GM23338 (cell line): ENCODE data around the gene RAB11B. TPM values are rescaled to one million over a fixed set of nuclear protein-coding genes. Genes with fewer than 3 reads are reported as not detected.

ENCODE experiments used
- ATAC-seq: fragments of 200-7000 bp; cut with Tn5 transposase; 3 replicates; pipeline ENCODE4 v1.9.1; 2020
- DNase-seq: peaks from one replicate; pipeline ENCODE4 v3.0.0-alpha.2; 2015; ENCODE audit warnings: low spot score
- H2AFZ ChIP-seq: fragments of 200-600 bp; sonication (generic); 2 replicates; pipeline ENCODE4 v1.8.0; 2016; ENCODE audit warnings: antibody characterized with exemption, mild to moderate bottlenecking, moderate library complexity
- H3F3A ChIP-seq: fragments of 200-600 bp; sonication (generic); replicated peaks from 2 replicates; pipeline ENCODE4 v1.8.0; 2017; ENCODE audit warnings: antibody characterized with exemption, mixed run types, low read depth
- H3K27ac ChIP-seq: fragments of 200-600 bp; sonication (generic); 2 replicates; pipeline ENCODE4 v1.6.1; 2016; ENCODE audit warnings: low read depth
- H3K27me3 ChIP-seq: fragments of 200-600 bp; sonication (generic); 2 replicates; pipeline ENCODE4 v1.8.0; 2016; ENCODE audit warnings: mild to moderate bottlenecking, mixed run types, moderate library complexity; ENCODE audit not compliant: insufficient read depth
- H3K36me3 ChIP-seq: fragments of 200-600 bp; sonication (generic); 2 replicates; pipeline ENCODE4 v1.8.0; 2016; ENCODE audit warnings: mild to moderate bottlenecking; ENCODE audit not compliant: insufficient read depth
- H3K4me1 ChIP-seq: fragments of 200-600 bp; sonication (generic); 2 replicates; pipeline ENCODE4 v1.8.0; 2016; ENCODE audit warnings: mild to moderate bottlenecking, moderate library complexity; ENCODE audit not compliant: insufficient read depth
- H3K4me2 ChIP-seq: fragments of 200-600 bp; sonication (generic); 2 replicates; pipeline ENCODE4 v1.7.1; 2017; ENCODE audit warnings: mixed run types
- H3K4me3 ChIP-seq: fragments of 200-600 bp; sonication (generic); 2 replicates; pipeline ENCODE4 v1.6.1; 2016; ENCODE audit warnings: mixed run types
- H3K79me2 ChIP-seq: fragments of 200-600 bp; sonication (generic); replicated peaks from 2 replicates; pipeline ENCODE4 v1.8.0; 2017; ENCODE audit warnings: mild to moderate bottlenecking; ENCODE audit not compliant: insufficient read depth
- H3K9me2 ChIP-seq: fragments of 200-600 bp; sonication (generic); 2 replicates; pipeline ENCODE4 v1.8.0; 2017; ENCODE audit not compliant: insufficient read depth
- H4K20me1 ChIP-seq: fragments of 200-600 bp; sonication (generic); replicated peaks from 2 replicates; pipeline ENCODE4 v1.8.0; 2017; ENCODE audit warnings: mild to moderate bottlenecking; ENCODE audit not compliant: insufficient read depth
- H3K27ac Mint-ChIP-seq: 2 replicates; pipeline ENCODE4 v1.8.0; 2020; ENCODE audit warnings: inconsistent platforms, mild to moderate bottlenecking, moderate library complexity, mixed read lengths
- H3K27me3 Mint-ChIP-seq: 3 replicates; pipeline ENCODE4 v1.8.0; 2022; ENCODE audit warnings: low read depth, mild to moderate bottlenecking, moderate library complexity, mixed read lengths, inconsistent platforms; ENCODE audit not compliant: insufficient read depth, poor library complexity
- H3K36me3 Mint-ChIP-seq: 3 replicates; pipeline ENCODE4 v1.8.0; 2021; ENCODE audit warnings: low read depth, mild to moderate bottlenecking, inconsistent platforms, moderate library complexity, mixed read lengths
- H3K4me1 Mint-ChIP-seq: 3 replicates; pipeline ENCODE4 v1.8.0; 2020; ENCODE audit warnings: mild to moderate bottlenecking, inconsistent platforms, mixed read lengths
- H3K4me3 Mint-ChIP-seq: 3 replicates; pipeline ENCODE4 v1.8.0; 2021; ENCODE audit warnings: moderate library complexity, mild to moderate bottlenecking, inconsistent platforms, mixed read lengths
- H3K9me3 Mint-ChIP-seq: 3 replicates; pipeline ENCODE4 v1.8.0; 2020; ENCODE audit warnings: moderate library complexity, mild to moderate bottlenecking, inconsistent platforms, mixed read lengths
- CTCF ChIP-seq, 2 experiments: fragments of 200-600 bp in 1 of 2; sonication (generic) in 1 of 2; conservative IDR thresholded peaks; 2 replicates each; pipeline versions ENCODE4 v1.5.1 to v1.6.1; 2016 to 2017; ENCODE audit warnings: antibody characterized with exemption in 2 of 2, low read depth in 2 of 2, mild to moderate bottlenecking in 2 of 2, moderate library complexity in 1 of 2
- EZH2 ChIP-seq: fragments of 200-600 bp; sonication (generic); IDR thresholded peaks from one replicate; pipeline ENCODE4 v1.8.0; 2017; ENCODE audit warnings: antibody characterized with exemption, mild to moderate bottlenecking, low read depth; ENCODE audit not compliant: unreplicated experiment
- JUNB ChIP-seq: IDR thresholded peaks from one replicate; pipeline ENCODE4 v1.6.1; 2016; ENCODE audit warnings: antibody characterized with exemption; ENCODE audit not compliant: unreplicated experiment
- NANOG ChIP-seq: IDR thresholded peaks from 2 replicates; pipeline ENCODE4 v1.6.1; 2016; ENCODE audit warnings: antibody characterized with exemption, borderline replicate concordance
- POLR2AphosphoS5 ChIP-seq: IDR thresholded peaks from 2 replicates; pipeline ENCODE4 v1.6.1; 2016; ENCODE audit warnings: antibody characterized with exemption, low read depth
- ZNF331 ChIP-seq: fragments of 250-450 bp; sonication (Bioruptor Pico); IDR thresholded peaks from 2 replicates; pipeline ENCODE4 v1.5.0; 2020; ENCODE audit warnings: low read depth, mild to moderate bottlenecking, moderate library complexity
- ZNF462 ChIP-seq: fragments of 250-450 bp; sonication (Bioruptor Pico); IDR thresholded peaks from 2 replicates; pipeline ENCODE4 v1.5.0; 2020; ENCODE audit warnings: mild to moderate bottlenecking, moderate library complexity
- polyA plus RNA-seq: library from polyadenylated mRNA; unstranded; fragments of >200 nt; fragmentation: Nextera tagmentation; extraction: Ambion mirVana; gene quantifications from 2 replicates; pipeline ENCODE4 v1.2.1, GENCODE V29; 2016
- total RNA-seq: library from RNA; depleted of rRNA; stranded (reverse); fragments of >200 nt; shearing (Covaris generic); gene quantifications from 2 replicates; pipeline ENCODE4 v1.2.3, GENCODE V29; 2014

RAB11B gene
- total and polyA plus RNA-seq, 2 experiments from 2014 or later: 66.0 to 79.6 TPM

- no peak for TF ChIP-seq ZNF462 (CRISPR knock-in tag)
- no peak for TF ChIP-seq CTCF (conservative IDR thresholded peaks at IDR 0.05; ENCODE audit: low read depth in 2 of 2)
Measured at GRCh38 chr19:8395621-8396082, 5.5 kb downstream of the RAB11B start (continued).

- Histone ChIP-seq H4K20me1 (peaks cover 15% of the 10 kb centered on the region), H3K79me2 (peaks cover 74% of the 10 kb centered on the region), H3K9me2 (no peaks in the 10 kb centered on the region), H3K4me1 (peaks cover 8% of the 10 kb centered on the region; the same call in 1 of the 2 replicates), H3K4me3 (no peak overlapping the region), H3K27me3 (no peaks in the 10 kb centered on the region), H2AFZ (no peak overlapping the region), H3K36me3 (no peaks in the 10 kb centered on the region), H3K27ac (no peak overlapping the region), H3F3A (peaks cover 6% of the 10 kb centered on the region; the same call in 1 of the 2 replicates), H3K4me2 (no peak overlapping the region)
- Mint-ChIP-seq H3K36me3 (peaks cover 10% of the 10 kb centered on the region; the same call in 2 of the 3 replicates), H3K27ac (no peak overlapping the region), H3K9me3 (no peaks in the 10 kb centered on the region), H3K4me1 (peaks cover 14% of the 10 kb centered on the region), H3K27me3 (peaks cover 6% of the 10 kb centered on the region), H3K4me3 (no peak overlapping the region; the same call in 2 of the 3 replicates)
- ATAC-seq (no peak), DNase-seq (no peak)
- no peak for TF ChIP-seq EZH2
- no peak for TF ChIP-seq ZNF462 (CRISPR knock-in tag)
- no peak for TF ChIP-seq POLR2AphosphoS5
- TF ChIP-seq ZNF331 (CRISPR knock-in tag): no peak
- no peak for TF ChIP-seq NANOG
- TF ChIP-seq JUNB: no peak
Measured at GRCh38 chr19:8396185-8396562, 6.0 kb downstream of the RAB11B start.
